ENCODE results near the gene PKP2. TPM values are rescaled to one million over a fixed set of nuclear protein-coding genes. Genes with fewer than 3 reads are reported as not detected.

The PKP2 gene
- total RNA-seq, 1 donor from 2014 or later, result 428 TPM

DNA sequence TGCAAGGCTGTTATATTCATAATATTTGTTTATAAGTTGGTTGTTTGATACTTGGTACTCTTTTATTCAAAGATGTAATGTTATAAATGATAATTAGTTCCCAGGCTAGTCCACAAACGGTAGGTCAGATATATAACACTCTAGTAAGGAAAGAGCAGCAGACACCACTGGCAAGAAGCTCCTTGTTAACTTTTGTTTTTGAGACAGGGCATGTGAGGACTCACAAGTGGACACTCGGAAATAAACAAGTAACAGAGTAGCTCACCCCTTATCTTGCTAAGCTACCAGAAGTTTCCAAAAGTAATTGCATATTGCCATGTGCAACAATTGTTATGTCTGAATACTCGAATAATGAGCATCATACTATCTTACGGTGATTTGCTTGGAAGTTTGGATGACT, 102.3 kb downstream of the PKP2 start:
- intact Hi-C loops (cut with micrococcal nuclease), result no loop called here
- H3K27me3 ChIP-seq (ENCODE audit: low read depth), result no peaks in the 10 kb centered on the region
- peaks cover 21% of the 10 kb centered on the region for H3K4me1 ChIP-seq
- H3K9me3 ChIP-seq (replicated peaks), result no peaks in the 10 kb centered on the region
- no peak overlapping the region for H3K4me3 ChIP-seq
- no peak overlapping the region for H3K27ac ChIP-seq (replicated peaks)
- DNase-seq, result no peak
- TF ChIP-seq, protein P1, sequence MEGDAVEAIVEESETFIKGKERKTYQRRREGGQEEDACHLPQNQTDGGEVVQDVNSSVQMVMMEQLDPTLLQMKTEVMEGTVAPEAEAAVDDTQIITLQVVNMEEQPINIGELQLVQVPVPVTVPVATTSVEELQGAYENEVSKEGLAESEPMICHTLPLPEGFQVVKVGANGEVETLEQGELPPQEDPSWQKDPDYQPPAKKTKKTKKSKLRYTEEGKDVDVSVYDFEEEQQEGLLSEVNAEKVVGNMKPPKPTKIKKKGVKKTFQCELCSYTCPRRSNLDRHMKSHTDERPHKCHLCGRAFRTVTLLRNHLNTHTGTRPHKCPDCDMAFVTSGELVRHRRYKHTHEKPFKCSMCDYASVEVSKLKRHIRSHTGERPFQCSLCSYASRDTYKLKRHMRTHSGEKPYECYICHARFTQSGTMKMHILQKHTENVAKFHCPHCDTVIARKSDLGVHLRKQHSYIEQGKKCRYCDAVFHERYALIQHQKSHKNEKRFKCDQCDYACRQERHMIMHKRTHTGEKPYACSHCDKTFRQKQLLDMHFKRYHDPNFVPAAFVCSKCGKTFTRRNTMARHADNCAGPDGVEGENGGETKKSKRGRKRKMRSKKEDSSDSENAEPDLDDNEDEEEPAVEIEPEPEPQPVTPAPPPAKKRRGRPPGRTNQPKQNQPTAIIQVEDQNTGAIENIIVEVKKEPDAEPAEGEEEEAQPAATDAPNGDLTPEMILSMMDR (IDR thresholded peaks at IDR 0.05; ENCODE audit: borderline replicate concordance), result no peak
- H3K36me3 ChIP-seq, result peaks cover 31% of the 10 kb centered on the region

DNA sequence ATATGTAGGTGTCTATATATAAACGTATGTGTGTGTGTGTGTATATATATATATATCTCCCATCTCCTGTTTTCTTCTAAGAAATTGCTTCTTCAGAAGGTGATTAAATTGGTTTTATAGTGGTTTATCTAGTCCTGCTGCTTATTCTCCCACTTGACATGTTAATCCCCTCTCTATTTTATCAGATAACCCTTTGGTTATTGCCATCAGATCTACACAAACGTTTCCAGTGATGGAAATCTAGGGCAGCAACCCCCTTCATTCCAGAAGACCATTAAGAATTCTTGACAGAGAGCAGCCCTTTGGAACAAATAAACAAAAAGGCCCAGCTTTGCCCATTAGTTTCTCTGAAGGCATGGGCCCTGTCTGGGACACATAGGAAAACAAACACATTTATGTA, 106.7 kb downstream of the PKP2 start:
- H3K4me1 ChIP-seq, result peaks cover 7% of the 10 kb centered on the region
- no peak for DNase-seq
- H3K9me3 ChIP-seq (replicated peaks), result no peaks in the 10 kb centered on the region
- TF ChIP-seq, protein P1 (IDR thresholded peaks at IDR 0.05; ENCODE audit: borderline replicate concordance), result no peak
- H3K4me3 ChIP-seq, result no peak overlapping the region
- no peaks in the 10 kb centered on the region for H3K27me3 ChIP-seq (ENCODE audit: low read depth)
- H3K27ac ChIP-seq (replicated peaks), result no peak overlapping the region
- H3K36me3 ChIP-seq, result peaks cover 24% of the 10 kb centered on the region
- intact Hi-C loops (cut with micrococcal nuclease), result loop anchor here (10.0 kb wide), 1 partner anchor 125 kb away; no protein-coding TSS in a partner anchor

DNA sequence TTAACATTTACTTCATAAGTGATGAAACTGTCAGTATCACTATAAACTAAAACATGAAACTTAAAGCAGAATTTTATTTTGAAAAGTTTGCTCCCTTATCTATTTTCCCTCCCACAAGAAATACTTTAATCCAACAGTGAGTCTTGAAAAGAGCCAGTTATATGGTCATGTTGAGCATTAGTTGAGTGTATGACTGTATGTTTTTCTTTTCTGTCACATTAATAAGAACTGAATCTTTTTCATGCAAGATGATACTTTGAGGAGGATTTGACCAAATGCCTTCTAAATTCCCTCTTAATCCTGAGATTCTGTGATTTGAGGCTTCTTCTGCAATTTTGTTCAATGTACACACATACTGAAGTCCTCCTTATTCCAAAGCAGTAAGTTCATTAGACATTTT, 107.1 kb downstream of the PKP2 start:
- no peaks in the 10 kb centered on the region for H3K27me3 ChIP-seq (ENCODE audit: low read depth)
- no peak overlapping the region for H3K27ac ChIP-seq (replicated peaks)
- peaks cover 19% of the 10 kb centered on the region for H3K36me3 ChIP-seq
- intact Hi-C loops (cut with micrococcal nuclease), result loop anchor here (10.0 kb wide), 1 partner anchor 125 kb away; no protein-coding TSS in a partner anchor
- no peaks in the 10 kb centered on the region for H3K9me3 ChIP-seq (replicated peaks)
- no peak overlapping the region for H3K4me3 ChIP-seq
- H3K4me1 ChIP-seq, result peaks cover 2% of the 10 kb centered on the region
- DNase-seq, result no peak
- TF ChIP-seq, protein P1 (IDR thresholded peaks at IDR 0.05; ENCODE audit: borderline replicate concordance), result no peak

DNA sequence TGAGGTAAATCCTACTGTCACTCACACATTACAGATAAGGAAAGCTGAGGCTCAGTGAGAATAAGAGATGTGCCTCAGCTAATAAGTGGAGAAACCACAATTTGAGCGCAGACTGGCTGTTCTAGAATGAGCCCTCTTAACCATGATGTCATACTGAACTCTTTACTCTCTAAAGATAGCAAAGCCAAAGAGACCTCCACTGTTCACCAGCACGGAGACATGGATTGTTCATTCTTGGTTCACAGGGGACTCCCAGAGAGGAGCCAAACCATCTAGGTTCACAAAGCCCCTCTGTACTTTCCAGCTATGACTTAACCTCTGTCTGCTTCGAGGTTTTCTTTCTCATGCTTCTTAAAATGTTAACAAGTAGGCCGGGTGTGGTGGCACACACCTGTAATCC, 108.2 kb downstream of the PKP2 start:
- no peak for DNase-seq

DNA sequence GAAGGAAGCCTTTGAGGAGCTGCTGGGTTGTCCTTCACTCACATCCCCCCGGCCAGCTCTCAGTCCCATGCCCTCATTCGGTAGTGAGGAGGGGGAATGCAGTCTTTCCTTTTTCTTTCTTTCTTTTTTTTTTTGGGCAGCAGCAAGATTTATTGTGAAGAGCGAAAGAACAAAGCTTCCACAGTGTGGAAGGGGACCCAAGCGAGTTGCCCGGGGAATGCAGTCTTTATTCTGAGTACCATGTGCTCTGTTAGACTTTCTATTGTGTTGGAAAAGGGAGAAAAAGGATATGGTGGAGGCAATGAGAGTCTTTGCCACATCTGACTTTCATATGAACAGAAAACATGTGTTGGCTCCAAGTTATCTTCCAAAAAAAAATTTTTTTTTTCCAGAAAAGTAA, 111.0 kb downstream of the PKP2 start:
- TF ChIP-seq, protein P1 (IDR thresholded peaks at IDR 0.05; ENCODE audit: borderline replicate concordance), result no peak
- Histone ChIP-seq H3K4me1 (no peaks in the 10 kb centered on the region), H3K27ac (replicated peaks) (no peak overlapping the region), H3K27me3 (ENCODE audit: low read depth) (no peaks in the 10 kb centered on the region), H3K9me3 (replicated peaks) (no peaks in the 10 kb centered on the region), H3K36me3 (peaks cover 3% of the 10 kb centered on the region), H3K4me3 (no peak overlapping the region)
- intact Hi-C loops (cut with micrococcal nuclease), result loop anchor here (10.0 kb wide), 1 partner anchor 129 kb away; no protein-coding TSS in a partner anchor
- DNase-seq, result no peak

More for the DNA sequence above, 108.2 kb downstream of the PKP2 start:
- Histone ChIP-seq H3K4me3 (no peak overlapping the region), H3K36me3 (peaks cover 19% of the 10 kb centered on the region), H3K9me3 (replicated peaks) (no peaks in the 10 kb centered on the region), H3K27me3 (ENCODE audit: low read depth) (no peaks in the 10 kb centered on the region), H3K4me1 (no peaks in the 10 kb centered on the region), H3K27ac (replicated peaks) (no peak overlapping the region)
- intact Hi-C loops (cut with micrococcal nuclease), result loop anchor here (10.0 kb wide), 1 partner anchor 126 kb away; no protein-coding TSS in a partner anchor
- TF ChIP-seq, protein P1 (IDR thresholded peaks at IDR 0.05; ENCODE audit: borderline replicate concordance), result no peak
